ENCODE data around the gene PRR9. TPM values are rescaled to one million over a fixed set of nuclear protein-coding genes. Genes with fewer than 3 reads are reported as not detected.

PRR9 gene
- total RNA-seq, 1 experiment from 2014 or later: not detected

DNA sequence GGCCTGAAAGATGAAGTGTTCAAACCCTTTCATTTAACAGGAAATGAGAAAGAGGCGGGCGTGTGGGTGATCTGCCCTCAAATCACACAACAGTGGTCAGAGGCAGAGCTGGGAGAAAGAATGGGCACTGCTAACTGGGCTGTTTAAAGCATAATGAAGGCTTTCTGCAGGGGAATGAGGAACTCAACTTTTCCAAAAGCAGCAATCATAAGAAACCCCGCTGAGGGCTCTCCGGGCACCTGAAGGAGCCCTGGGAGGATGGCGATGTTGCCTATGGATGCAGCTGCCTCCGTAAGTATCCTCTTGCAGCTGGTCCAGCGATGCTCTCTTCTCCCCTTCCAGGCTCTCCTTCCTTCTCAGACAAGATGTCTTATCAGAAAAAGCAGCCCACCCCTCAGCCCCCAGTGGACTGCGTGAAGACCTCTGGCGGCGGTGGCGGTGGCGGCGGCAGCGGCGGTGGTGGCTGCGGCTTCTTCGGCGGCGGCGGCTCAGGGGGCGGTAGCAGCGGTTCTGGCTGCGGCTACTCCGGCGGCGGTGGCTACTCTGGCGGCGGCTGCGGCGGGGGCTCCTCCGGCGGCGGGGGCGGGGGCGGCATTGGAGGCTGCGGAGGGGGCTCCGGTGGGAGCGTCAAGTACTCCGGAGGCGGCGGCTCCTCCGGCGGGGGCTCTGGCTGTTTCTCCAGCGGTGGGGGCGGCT, 43.3 kb downstream of the PRR9 start:
- TF ChIP-seq TCF7L2 (IDR thresholded peaks at IDR 0.05; ENCODE audit: low read depth, low read length) (no peak), POLR2AphosphoS5 (IDR thresholded peaks at IDR 0.05; ENCODE audit: low read depth, low read length) (no peak), SIN3A (IDR thresholded peaks at IDR 0.05; ENCODE audit: borderline replicate concordance, insufficient read depth, low read depth, low read length) (no peak)
- TF ChIP-seq, protein P1, sequence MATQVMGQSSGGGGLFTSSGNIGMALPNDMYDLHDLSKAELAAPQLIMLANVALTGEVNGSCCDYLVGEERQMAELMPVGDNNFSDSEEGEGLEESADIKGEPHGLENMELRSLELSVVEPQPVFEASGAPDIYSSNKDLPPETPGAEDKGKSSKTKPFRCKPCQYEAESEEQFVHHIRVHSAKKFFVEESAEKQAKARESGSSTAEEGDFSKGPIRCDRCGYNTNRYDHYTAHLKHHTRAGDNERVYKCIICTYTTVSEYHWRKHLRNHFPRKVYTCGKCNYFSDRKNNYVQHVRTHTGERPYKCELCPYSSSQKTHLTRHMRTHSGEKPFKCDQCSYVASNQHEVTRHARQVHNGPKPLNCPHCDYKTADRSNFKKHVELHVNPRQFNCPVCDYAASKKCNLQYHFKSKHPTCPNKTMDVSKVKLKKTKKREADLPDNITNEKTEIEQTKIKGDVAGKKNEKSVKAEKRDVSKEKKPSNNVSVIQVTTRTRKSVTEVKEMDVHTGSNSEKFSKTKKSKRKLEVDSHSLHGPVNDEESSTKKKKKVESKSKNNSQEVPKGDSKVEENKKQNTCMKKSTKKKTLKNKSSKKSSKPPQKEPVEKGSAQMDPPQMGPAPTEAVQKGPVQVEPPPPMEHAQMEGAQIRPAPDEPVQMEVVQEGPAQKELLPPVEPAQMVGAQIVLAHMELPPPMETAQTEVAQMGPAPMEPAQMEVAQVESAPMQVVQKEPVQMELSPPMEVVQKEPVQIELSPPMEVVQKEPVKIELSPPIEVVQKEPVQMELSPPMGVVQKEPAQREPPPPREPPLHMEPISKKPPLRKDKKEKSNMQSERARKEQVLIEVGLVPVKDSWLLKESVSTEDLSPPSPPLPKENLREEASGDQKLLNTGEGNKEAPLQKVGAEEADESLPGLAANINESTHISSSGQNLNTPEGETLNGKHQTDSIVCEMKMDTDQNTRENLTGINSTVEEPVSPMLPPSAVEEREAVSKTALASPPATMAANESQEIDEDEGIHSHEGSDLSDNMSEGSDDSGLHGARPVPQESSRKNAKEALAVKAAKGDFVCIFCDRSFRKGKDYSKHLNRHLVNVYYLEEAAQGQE (IDR thresholded peaks at IDR 0.05; ENCODE audit: insufficient read depth in 1 of 2, low read depth in 2 of 2, low read length in 1 of 2): no peak
- TF ChIP-seq, protein P2, sequence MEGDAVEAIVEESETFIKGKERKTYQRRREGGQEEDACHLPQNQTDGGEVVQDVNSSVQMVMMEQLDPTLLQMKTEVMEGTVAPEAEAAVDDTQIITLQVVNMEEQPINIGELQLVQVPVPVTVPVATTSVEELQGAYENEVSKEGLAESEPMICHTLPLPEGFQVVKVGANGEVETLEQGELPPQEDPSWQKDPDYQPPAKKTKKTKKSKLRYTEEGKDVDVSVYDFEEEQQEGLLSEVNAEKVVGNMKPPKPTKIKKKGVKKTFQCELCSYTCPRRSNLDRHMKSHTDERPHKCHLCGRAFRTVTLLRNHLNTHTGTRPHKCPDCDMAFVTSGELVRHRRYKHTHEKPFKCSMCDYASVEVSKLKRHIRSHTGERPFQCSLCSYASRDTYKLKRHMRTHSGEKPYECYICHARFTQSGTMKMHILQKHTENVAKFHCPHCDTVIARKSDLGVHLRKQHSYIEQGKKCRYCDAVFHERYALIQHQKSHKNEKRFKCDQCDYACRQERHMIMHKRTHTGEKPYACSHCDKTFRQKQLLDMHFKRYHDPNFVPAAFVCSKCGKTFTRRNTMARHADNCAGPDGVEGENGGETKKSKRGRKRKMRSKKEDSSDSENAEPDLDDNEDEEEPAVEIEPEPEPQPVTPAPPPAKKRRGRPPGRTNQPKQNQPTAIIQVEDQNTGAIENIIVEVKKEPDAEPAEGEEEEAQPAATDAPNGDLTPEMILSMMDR (IDR thresholded peaks at IDR 0.05): no peak
- Histone ChIP-seq H3K4me3 (ENCODE audit: low read depth in 2 of 2, low read length in 2 of 2) (peak overlapping the region in 1 of 2 experiments; percentile 31; a peak in 1 of 4 replicates), H3K4me1 (ENCODE audit: control insufficient read depth, insufficient read depth, low read length) (0 out of 2 replicates have a peak, but pooled peaks cover 2% of the 10 kb centered on the region), H3K27me3 (ENCODE audit: control insufficient read depth, insufficient read depth, low read length) (peaks cover 39% of the 10 kb centered on the region), H3K9me3 (ENCODE audit: control insufficient read depth, insufficient read depth, low read depth, low read length) (no peaks in the 10 kb centered on the region), H3K27ac (ENCODE audit: low read length) (no peak overlapping the region), H3K36me3 (ENCODE audit: control insufficient read depth, insufficient read depth, low read length) (no peaks in the 10 kb centered on the region)
- no TSS peak for BruUV-seq (replicated peaks)
- intact Hi-C loops (cut with micrococcal nuclease; ENCODE audit: unreplicated experiment) (no loop called here), in situ Hi-C loops (cut with HindIII; ENCODE audit: low pct_unique_long_range_greater_than_20kb, low sequenced_read_pairs) (no loop called here)
- ChIA-PET POLR2A (no interaction called here), CTCF (no interaction called here)
- DNase-seq (ENCODE audit: low read depth, low spot score) (no peak), ATAC-seq (peak; percentile 31; the same call in 1 of the 2 replicates)

DNA sequence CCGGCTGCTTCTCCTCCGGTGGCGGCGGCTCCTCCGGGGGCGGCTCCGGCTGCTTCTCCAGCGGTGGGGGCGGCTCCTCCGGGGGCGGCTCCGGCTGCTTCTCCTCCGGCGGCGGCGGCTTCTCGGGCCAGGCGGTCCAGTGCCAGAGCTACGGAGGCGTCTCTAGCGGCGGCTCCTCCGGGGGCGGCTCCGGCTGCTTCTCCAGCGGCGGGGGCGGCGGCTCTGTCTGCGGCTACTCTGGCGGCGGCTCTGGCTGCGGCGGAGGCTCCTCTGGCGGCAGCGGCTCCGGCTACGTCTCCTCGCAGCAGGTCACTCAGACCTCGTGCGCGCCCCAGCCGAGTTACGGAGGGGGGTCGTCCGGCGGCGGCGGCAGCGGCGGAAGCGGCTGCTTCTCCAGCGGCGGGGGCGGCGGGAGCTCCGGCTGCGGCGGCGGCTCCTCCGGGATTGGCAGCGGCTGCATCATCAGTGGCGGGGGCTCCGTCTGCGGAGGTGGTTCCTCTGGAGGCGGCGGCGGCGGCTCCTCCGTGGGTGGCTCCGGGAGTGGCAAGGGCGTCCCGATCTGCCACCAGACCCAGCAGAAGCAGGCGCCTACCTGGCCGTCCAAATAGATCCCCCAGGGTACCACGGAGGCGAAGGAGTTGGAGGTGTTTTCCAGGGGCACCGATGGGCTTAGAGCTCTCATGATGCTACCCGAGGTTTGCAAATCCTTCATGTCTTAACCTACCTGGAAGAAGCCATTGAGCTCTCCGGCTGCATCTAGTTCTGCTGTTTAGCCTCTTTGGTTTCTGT, 44.1 kb downstream of the PRR9 start:
- intact Hi-C loops (cut with micrococcal nuclease; ENCODE audit: unreplicated experiment): no loop called here
- ATAC-seq (peak; percentile 56; the same call in 1 of the 2 replicates), DNase-seq (ENCODE audit: low read depth, low spot score) (no peak)
- TF ChIP-seq, protein P1 (IDR thresholded peaks at IDR 0.05; ENCODE audit: insufficient read depth in 1 of 2, low read depth in 2 of 2, low read length in 1 of 2): no peak
- TF ChIP-seq POLR2AphosphoS5 (IDR thresholded peaks at IDR 0.05; ENCODE audit: low read depth, low read length) (no peak), SIN3A (IDR thresholded peaks at IDR 0.05; ENCODE audit: borderline replicate concordance, insufficient read depth, low read depth, low read length) (no peak), TCF7L2 (IDR thresholded peaks at IDR 0.05; ENCODE audit: low read depth, low read length) (no peak)
- TF ChIP-seq, protein P2 (IDR thresholded peaks at IDR 0.05): no peak
- POLR2A ChIA-PET: no interaction called here
- CTCF ChIA-PET: no interaction called here
- Histone ChIP-seq H3K27me3 (ENCODE audit: control insufficient read depth, insufficient read depth, low read length) (peaks cover 41% of the 10 kb centered on the region), H3K4me3 (ENCODE audit: low read depth in 2 of 2, low read length in 2 of 2) (peak overlapping the region; percentile 23 to 31; a peak in 3 of 4 replicates), H3K36me3 (ENCODE audit: control insufficient read depth, insufficient read depth, low read length) (no peaks in the 10 kb centered on the region), H3K9me3 (ENCODE audit: control insufficient read depth, insufficient read depth, low read depth, low read length) (no peaks in the 10 kb centered on the region), H3K27ac (ENCODE audit: low read length) (no peak overlapping the region), H3K4me1 (ENCODE audit: control insufficient read depth, insufficient read depth, low read length) (0 out of 2 replicates have a peak, but pooled peaks cover 2% of the 10 kb centered on the region)
- in situ Hi-C loops (cut with HindIII; ENCODE audit: low pct_unique_long_range_greater_than_20kb, low sequenced_read_pairs): no loop called here
- BruUV-seq (replicated peaks): no TSS peak
